ENCODE results near the gene KDM6A.
"Not testable (repeated sequence)": the region's sequence is repeated elsewhere in the genome, so short reads cannot be mapped to it uniquely, and the experiment has no call there.

The KDM6A gene

GRCh38 chrX:44872821-44873414, at the start of gene KDM6A:
Gene KDM6A (plus strand): TSS chrX:44873188. CDS start chrX:44873552, 364 bp downstream.
- in situ Hi-C loops (cut with HindIII; ENCODE audit: low sequenced_read_pairs), result no loop called here

GRCh38 chrX:44823193-44823592, 49.8 kb upstream of the KDM6A start:
- H3K4me3 ChIP-seq (ENCODE audit: low read depth, low read length); in situ Hi-C loops (cut with HindIII; ENCODE audit: low sequenced_read_pairs); DNase-seq (ENCODE audit: low read depth): not testable (repeated sequence)

More at GRCh38 chrX:44872821-44873414, at the start of gene KDM6A:
- peak within 1 kb of the TSS; percentile 61 for H3K4me3 ChIP-seq (ENCODE audit: low read depth, low read length)
- TF ChIP-seq CTCF (IDR thresholded peaks at IDR 0.05; ENCODE audit: low read depth, low read length, missing control alignments), result no peak
- peak; percentile 95 for DNase-seq (ENCODE audit: low read depth)

GRCh38 chrX:44828008-44828605, 44.9 kb upstream of the KDM6A start:
- no peak overlapping the region for H3K4me3 ChIP-seq (ENCODE audit: low read depth, low read length)
- no peak for TF ChIP-seq CTCF (IDR thresholded peaks at IDR 0.05; ENCODE audit: low read depth, low read length, missing control alignments)
- in situ Hi-C loops (cut with HindIII; ENCODE audit: low sequenced_read_pairs), result no loop called here
- DNase-seq (ENCODE audit: low read depth), result peak; percentile 72

- in situ Hi-C loops (cut with HindIII; ENCODE audit: low sequenced_read_pairs), result no loop called here
- no peak for DNase-seq (ENCODE audit: low read depth)
- no peak for TF ChIP-seq CTCF (IDR thresholded peaks at IDR 0.05; ENCODE audit: low read depth, low read length, missing control alignments)
- no peak overlapping the region for H3K4me3 ChIP-seq (ENCODE audit: low read depth, low read length)
Measured at GRCh38 chrX:44829832-44830231, 43.2 kb upstream of the KDM6A start.

- TF ChIP-seq CTCF (IDR thresholded peaks at IDR 0.05; ENCODE audit: low read depth, low read length, missing control alignments), result no peak
- no peak for DNase-seq (ENCODE audit: low read depth)
- H3K4me3 ChIP-seq (ENCODE audit: low read depth, low read length), result no peak overlapping the region
- in situ Hi-C loops (cut with HindIII; ENCODE audit: low sequenced_read_pairs), result no loop called here
Measured at GRCh38 chrX:44842550-44843317, 30.3 kb upstream of the KDM6A start.

GRCh38 chrX:44843318-44843702, 29.7 kb upstream of the KDM6A start:
- H3K4me3 ChIP-seq (ENCODE audit: low read depth, low read length), result no peak overlapping the region
- no peak for TF ChIP-seq CTCF (IDR thresholded peaks at IDR 0.05; ENCODE audit: low read depth, low read length, missing control alignments)
- in situ Hi-C loops (cut with HindIII; ENCODE audit: low sequenced_read_pairs), result no loop called here
- no peak for DNase-seq (ENCODE audit: low read depth)

- DNase-seq (ENCODE audit: low read depth), result no peak
- in situ Hi-C loops (cut with HindIII; ENCODE audit: low sequenced_read_pairs), result no loop called here
- TF ChIP-seq CTCF (IDR thresholded peaks at IDR 0.05; ENCODE audit: low read depth, low read length, missing control alignments), result no peak
- no peak within 1 kb of the TSS for H3K4me3 ChIP-seq (ENCODE audit: low read depth, low read length)
Measured at GRCh38 chrX:44843753-44844152, 29.2 kb upstream of the KDM6A start, which contains the start of gene DUSP21. Gene DUSP21 (plus strand): TSS chrX:44844021. CDS start chrX:44844133, 112 bp downstream.

Data from astrocyte of the cerebellum (primary cell).